Lower leg skin (tissue), 3 donors: ENCODE measurements around the gene IKZF1.

Experiments
- CTCF ChIP-seq, 3 donors: fragments of 450-650 bp; IDR thresholded peaks; one replicate each; pipeline ENCODE4 v1.5.1; 2016; ENCODE audit warnings: antibody characterized with exemption in 3 of 3, mild to moderate bottlenecking in 3 of 3, moderate library complexity in 2 of 3
- POLR2A ChIP-seq, 2 donors: fragments of 450-650 bp; IDR thresholded peaks; one replicate each; pipeline ENCODE4 v1.6.1; 2016 to 2017; ENCODE audit warnings: antibody characterized with exemption in 2 of 2, mild to moderate bottlenecking in 1 of 2, moderate library complexity in 1 of 2

DNA sequence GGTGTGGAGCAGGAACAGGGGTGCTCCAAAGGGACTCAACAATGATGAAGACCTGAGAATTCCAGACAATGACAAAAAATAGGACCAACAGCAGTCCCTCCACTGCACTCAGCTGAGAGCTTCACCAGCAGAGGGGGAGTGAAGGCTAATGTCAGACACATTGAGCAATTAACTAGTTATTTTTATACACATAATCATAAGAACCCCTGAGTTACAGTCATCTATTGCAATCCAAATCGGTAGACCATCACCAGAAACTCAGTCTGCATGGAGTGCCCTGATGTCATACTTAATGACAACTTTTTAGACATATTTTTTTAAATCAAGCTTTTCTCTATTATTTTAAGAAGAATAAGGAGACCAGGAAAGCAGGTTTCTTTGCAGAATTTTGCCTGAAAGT is 30.6 kb upstream of the IKZF1 start:
- TF ChIP-seq CTCF (IDR thresholded peaks at IDR 0.05) (no peak), POLR2A (IDR thresholded peaks at IDR 0.05) (no peak)
